Measurements from ENCODE around the gene ESYT2.
"Not testable (repeated sequence)": the region's sequence is repeated elsewhere in the genome, so short reads cannot be mapped to it uniquely, and the experiment has no call there.

The ESYT2 gene

DNA sequence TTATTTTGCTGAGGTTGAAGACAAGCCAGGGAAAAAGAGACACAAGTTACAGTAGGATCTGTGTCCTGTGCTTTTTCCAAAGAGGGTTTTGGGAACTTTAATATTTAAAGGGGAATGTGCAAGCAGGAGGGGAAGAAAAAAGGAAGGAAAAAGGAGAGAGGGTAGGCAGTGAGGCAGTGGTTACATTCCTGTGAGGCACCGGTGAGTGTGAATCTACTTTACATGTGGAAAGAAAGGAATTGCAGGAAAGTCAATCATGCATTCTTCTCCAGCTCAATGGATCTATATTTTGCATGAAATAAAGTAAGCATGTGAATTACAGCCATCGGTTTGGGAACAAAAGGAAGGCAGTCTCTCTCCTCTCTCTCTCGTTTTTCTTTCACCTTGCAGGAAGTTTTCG, 14.5 kb upstream of the ESYT2 start:
- no peak for DNase-seq (ENCODE audit: extremely low spot score)
- no peak for TF ChIP-seq CTCF (IDR thresholded peaks at IDR 0.05; ENCODE audit: control extremely low read depth, extremely low read depth, low read depth, missing control alignments)
- ChIA-PET CTCF (interaction anchor here (1.9 kb wide), 1 partner anchor 9 kb away, joined by 5 read pairs; no protein-coding TSS in a partner anchor), POLR2A (no interaction called here)

DNA sequence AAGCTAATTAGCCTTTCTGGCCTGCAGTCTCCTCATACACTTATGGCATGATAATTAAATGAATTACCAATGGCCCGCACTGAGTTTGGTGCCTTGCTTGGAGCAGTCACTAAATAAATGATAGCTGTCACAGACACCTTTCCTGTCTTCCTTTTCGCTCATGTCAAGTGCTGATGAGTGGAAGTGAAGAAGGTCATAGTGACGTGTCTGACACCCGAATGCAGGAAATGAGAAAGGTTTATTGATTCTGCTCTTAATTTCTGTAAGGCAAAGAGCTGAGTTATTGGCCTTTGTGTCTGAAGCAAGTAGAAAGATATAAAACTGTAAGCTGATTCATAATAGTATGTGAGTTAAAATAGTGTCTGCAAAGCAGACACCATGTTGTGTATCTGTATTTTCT, 13.2 kb upstream of the ESYT2 start:
- TF ChIP-seq CTCF (IDR thresholded peaks at IDR 0.05; ENCODE audit: control extremely low read depth, extremely low read depth, low read depth, missing control alignments): no peak
- no peak for DNase-seq (ENCODE audit: extremely low spot score)
- POLR2A ChIA-PET: no interaction called here
- CTCF ChIA-PET: interaction anchor here (0.9 to 1.9 kb wide), 4 partner anchors 7 to 21 kb away, joined by 5 to 7 read pairs (median 5); no protein-coding TSS in a partner anchor

GRCh38 chr7:158840604-158841003, 11.3 kb upstream of the ESYT2 start:
- no peak for DNase-seq (ENCODE audit: extremely low spot score)
- CTCF ChIA-PET: interaction anchor here (1.4 kb wide), 1 partner anchor 136 kb away, joined by 4 read pairs; no protein-coding TSS in a partner anchor

DNA sequence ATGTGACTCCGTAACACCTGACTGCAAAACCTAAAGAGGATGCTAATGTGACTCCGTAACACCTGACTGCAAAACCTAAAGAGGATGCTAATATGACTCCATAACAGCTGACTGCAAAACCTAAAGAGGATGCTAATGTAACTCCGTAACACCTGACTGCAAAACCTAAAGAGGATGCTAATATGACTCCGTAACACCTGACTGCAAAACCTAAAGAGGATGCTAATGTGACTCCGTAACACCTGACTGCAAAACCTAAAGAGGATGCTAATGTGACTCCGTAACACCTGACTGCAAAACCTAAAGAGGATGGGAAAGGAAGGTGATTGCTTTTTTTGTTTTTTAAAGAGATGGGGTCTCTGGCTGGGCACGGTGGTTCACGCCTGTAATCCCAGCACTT, 9.9 kb upstream of the ESYT2 start:
- POLR2A ChIA-PET; DNase-seq (ENCODE audit: extremely low spot score): not testable (repeated sequence)

More at GRCh38 chr7:158840604-158841003, 11.3 kb upstream of the ESYT2 start:
- TF ChIP-seq CTCF (IDR thresholded peaks at IDR 0.05; ENCODE audit: control extremely low read depth, extremely low read depth, low read depth, missing control alignments): no peak
- POLR2A ChIA-PET: no interaction called here

GRCh38 chr7:158837790-158838637, 8.7 kb upstream of the ESYT2 start:
- no peak for TF ChIP-seq CTCF (IDR thresholded peaks at IDR 0.05; ENCODE audit: control extremely low read depth, extremely low read depth, low read depth, missing control alignments)
- ChIA-PET POLR2A (no interaction called here), CTCF (interaction anchor here (2.7 kb wide), 1 partner anchor 10 kb away, joined by 7 read pairs; no protein-coding TSS in a partner anchor)
- DNase-seq (ENCODE audit: extremely low spot score): no peak

More for the DNA sequence above, 9.9 kb upstream of the ESYT2 start:
- CTCF ChIA-PET: not testable (repeated sequence)

DNA sequence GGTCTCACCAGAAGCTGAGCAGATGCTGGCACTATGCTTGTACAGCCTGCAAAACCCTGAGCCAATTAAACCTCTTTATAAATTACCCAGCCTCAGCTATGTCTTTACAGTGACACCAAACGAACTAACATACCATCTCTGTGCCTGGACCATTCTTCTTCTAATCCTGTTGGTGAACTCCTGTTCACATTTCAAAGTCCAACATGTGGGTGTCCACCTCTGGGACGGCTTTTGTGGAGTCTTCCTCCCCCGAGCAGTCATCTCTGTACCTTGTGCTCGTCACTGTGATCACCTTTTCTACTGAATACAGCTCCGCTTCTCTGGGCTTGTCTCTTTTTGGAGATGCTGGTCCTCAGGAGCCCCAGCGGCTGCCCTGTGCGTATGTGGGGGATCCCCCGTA, 7.4 kb upstream of the ESYT2 start:
- DNase-seq (ENCODE audit: extremely low spot score): no peak
- CTCF ChIA-PET: interaction anchor here (0.8 to 2.7 kb wide), 5 partner anchors 9 to 21 kb away, joined by 3 to 12 read pairs (median 5); partner anchors contain the start of gene DYNC2I1
- POLR2A ChIA-PET: no interaction called here
- TF ChIP-seq CTCF (IDR thresholded peaks at IDR 0.05; ENCODE audit: control extremely low read depth, extremely low read depth, low read depth, missing control alignments): no peak
